ENCODE results near the gene FUT9.

FUT9 gene

DNA sequence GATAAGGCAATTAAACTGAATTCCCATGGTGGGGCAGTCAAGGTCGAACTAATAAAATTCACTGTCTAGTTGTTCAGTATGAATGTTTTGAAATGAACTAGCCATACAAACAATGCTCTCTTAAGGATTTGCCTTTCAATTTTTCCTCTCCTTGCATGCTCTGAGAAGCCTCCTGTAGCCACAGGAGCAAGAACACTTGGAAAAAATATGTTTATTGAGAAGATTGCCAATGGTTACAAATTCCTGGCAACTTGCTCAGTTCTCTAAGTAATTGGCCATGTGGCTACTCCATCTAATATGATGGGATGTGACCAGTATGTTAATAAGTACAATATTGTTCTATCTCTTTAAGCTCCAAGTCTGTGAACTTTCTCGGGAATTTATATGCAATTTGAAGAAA is 49.4 kb downstream of the FUT9 start:
- in situ Hi-C loops (cut with HindIII; ENCODE audit: low sequenced_read_pairs), result no loop called here

DNA sequence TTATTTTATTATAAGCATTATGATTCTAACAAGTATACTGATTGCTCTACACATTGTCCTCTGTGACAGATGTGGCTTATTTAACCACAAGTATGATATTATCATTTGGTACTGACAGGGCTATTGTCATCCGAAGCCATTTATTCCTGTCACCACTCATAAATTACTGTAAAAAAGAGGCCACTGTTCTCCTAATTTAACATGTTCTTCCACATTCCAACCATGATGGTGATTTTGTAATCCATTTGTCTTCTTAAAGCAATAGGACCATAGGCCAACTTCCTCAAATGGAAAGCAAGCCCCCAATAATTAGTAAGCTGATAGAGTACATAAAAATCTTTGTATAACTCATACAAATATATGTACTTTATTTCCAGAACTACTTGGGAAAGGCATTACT is 50.6 kb downstream of the FUT9 start:
- in situ Hi-C loops (cut with HindIII; ENCODE audit: low sequenced_read_pairs), result no loop called here

DNA sequence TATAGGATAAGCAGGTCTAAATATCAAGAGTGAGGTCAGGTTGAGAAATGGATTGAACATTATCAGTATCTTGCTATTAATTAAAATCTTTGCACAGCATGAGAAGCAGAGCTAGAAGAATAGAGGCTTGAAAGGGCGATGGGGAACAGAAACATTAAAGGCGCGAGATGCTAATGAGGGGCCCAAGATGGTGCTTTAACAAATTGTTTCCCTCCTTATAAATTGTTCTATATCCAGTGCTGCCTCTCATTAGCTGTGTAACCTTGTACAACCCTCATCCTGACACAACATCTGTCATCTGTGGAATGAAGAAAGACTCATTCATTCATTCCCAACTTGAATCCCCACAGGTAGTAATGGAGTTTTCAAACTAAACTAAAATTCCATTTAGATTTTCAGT is 57.8 kb downstream of the FUT9 start:
- in situ Hi-C loops (cut with HindIII; ENCODE audit: low sequenced_read_pairs), result no loop called here

DNA sequence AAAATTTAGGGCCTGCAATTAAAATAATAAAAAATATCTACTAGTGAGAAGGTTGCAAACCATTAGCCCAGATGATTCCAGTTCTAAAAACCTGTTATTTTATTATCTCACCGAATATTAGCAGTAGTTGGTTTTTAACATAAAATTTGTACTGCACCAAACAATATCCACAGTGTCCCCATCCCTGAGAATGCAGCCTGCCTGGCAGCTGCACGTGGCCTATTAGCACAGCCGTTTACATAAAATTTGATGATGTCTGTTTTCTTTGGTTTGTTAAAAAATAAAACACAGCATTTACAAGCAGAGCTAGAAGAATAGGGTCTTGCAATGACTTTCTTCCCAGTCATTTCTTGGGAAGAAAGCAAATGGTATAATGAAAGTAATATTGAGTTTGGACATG is 58.2 kb downstream of the FUT9 start:
- in situ Hi-C loops (cut with HindIII; ENCODE audit: low sequenced_read_pairs), result no loop called here

DNA sequence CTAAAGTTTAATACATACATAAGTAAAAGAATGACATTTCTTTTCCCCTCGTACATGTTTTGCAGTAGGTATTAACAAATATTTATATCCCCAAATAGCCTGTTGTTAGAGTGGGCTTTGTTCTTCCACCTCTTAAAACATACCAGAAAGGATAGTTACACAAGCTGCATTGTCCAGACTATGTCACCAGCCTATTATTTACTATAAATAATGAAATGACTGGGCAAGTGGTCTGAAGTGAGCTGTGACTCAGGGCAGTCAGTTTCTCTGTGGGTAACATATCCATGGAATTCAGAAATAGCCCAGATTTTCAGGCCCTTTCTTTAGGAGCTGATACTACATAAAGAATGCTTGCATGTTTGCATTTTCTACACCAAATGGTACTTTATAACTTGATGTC is 60.1 kb downstream of the FUT9 start:
- in situ Hi-C loops (cut with HindIII; ENCODE audit: low sequenced_read_pairs), result no loop called here

- in situ Hi-C loops (cut with HindIII; ENCODE audit: low sequenced_read_pairs), result no loop called here
These were observed 71.0 kb downstream of the FUT9 start for GRCh38 chr6:96086745-96087144.

- in situ Hi-C loops (cut with HindIII; ENCODE audit: low sequenced_read_pairs), result no loop called here
These were observed 73.4 kb downstream of the FUT9 start for GRCh38 chr6:96089173-96089572.

DNA sequence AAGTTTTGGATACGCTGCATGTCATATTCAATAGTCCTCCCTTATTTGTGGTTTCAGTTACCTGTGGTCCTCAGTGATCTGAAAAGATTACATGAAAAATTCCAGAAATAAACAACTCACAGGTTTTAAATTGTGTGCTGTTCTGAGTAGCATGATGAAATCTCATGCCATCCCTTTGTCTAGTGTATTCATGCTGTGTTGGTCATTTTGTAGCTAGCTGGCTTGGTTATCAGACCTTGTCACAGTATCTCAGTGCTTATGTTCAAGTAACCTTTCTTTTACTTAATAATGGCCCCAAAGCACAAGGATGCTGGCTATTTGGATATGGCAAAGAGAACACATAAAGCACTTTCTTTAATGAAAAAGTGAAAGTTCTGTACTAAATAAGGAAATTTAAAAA is 78.3 kb downstream of the FUT9 start:
- in situ Hi-C loops (cut with HindIII; ENCODE audit: low sequenced_read_pairs), result no loop called here

DNA sequence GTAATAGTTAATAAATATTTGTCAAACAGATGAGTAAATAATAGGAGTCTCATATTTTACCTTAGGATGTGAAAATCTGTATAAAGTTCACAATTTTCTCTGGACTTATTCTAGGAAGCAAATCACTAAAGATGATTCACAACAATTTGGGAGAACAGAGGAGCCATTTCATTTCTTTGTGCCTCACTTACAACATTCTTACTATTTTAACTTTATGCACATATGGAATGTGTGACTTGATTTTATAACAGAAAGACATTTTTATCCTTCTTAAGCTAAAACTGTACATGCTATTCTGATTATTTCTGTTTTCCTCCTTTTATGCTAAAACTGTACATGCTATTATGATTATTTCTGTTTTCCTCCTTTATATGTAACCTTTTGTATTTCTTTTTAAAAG is 83.3 kb downstream of the FUT9 start:
- in situ Hi-C loops (cut with HindIII; ENCODE audit: low sequenced_read_pairs), result no loop called here

DNA sequence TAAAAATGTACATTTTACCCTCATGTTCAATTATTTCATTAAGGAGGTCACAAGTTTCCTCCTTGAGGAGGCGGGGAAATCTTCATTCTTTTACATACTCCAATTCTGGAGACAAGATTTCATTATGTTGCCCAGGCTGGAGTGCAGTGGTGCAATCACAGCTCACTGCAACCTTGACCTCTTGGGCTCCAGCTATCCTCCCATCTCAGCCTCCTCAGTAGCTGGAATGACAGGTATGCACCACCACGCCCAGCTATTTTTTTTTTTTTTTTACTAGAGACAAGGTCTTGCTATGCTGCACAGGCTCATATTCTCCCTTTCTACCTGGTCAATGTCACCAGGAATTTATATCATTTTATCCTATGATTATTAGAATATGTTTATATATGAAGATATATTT is 85.8 kb downstream of the FUT9 start:
- in situ Hi-C loops (cut with HindIII; ENCODE audit: low sequenced_read_pairs), result no loop called here

GRCh38 chr6:96104910-96105309 is 89.1 kb downstream of the FUT9 start:
- in situ Hi-C loops (cut with HindIII; ENCODE audit: low sequenced_read_pairs), result no loop called here

DNA sequence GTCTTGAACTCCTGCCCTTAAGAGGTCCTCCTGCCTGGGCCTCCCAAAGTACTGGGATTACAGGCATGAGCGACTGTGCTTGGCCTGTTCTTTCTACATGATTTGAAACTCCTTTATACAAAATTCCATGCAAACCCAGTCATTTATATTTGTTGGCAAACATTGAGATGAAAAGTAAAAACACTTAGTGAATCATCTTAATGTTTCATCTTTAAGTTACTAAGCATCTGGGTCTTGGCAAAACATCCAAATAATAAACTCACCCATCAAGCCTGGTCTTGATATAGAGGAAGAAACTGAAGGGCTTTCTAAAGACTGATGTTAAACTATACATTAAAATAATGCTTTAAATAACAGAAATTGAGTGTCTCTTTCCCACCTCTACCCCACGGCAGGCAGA is 95.1 kb downstream of the FUT9 start:
- in situ Hi-C loops (cut with HindIII; ENCODE audit: low sequenced_read_pairs), result no loop called here

DNA sequence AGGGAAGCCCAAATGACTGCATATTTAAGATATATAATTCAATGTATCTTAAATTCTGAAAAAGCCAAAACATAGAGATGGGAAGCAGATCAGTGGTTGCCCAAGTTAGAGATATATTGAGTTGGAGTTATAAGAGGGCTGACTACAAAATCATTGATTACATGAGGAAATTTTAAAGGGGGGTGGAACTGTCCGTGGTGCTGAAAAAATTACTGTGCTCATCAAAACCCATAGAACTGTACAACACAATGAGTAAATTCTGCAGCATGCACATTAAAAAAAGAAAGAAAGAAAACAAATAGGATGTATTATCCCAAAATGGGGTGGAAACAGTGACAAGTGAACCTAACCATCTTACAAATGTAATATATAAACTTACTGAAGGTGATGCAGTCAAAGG is 100.9 kb downstream of the FUT9 start:
- in situ Hi-C loops (cut with HindIII; ENCODE audit: low sequenced_read_pairs), result no loop called here

DNA sequence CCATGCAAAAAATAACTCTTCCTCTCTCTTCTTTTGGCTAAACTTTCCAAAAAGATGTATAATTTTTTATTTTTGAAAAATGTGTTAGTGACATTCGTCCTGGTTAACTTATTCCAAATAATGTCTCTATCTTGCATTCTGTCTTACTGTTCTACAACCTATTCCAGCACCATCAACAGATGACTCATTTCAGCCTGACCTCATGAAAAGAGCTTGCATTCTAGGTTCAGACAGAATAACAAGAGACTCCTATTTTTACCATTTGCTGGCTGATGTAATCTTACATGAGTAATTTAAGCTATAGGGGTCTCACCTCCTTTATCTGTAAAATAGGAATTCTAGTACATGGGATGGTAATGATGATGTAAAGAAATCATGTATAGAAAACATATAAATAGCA is 109.0 kb downstream of the FUT9 start:
- in situ Hi-C loops (cut with HindIII; ENCODE audit: low sequenced_read_pairs), result no loop called here

- in situ Hi-C loops (cut with HindIII; ENCODE audit: low sequenced_read_pairs), result no loop called here
These were observed 122.6 kb downstream of the FUT9 start for GRCh38 chr6:96138406-96138805.

- in situ Hi-C loops (cut with HindIII; ENCODE audit: low sequenced_read_pairs), result no loop called here
These were observed 126.4 kb downstream of the FUT9 start for GRCh38 chr6:96142142-96142541.

DNA sequence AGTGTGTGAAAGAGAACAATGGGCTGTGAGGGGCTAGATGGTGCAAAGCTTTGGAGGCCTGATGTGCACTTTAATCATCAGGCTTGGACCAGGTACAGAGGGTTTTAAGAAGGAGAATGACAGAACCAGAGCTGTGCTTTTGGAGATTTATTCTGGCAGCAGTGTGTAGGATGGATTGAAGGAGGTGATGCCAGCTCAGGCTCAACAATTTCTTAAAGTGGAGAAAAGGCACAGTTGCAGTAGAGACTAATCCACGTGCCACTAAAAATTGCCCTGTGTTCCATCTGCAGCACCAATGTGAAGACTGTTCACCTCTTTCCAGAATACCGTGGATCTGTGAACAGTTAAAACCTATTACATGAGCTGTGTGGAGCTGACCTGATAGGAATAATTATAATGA is 134.7 kb downstream of the FUT9 start:
- in situ Hi-C loops (cut with HindIII; ENCODE audit: low sequenced_read_pairs), result no loop called here

GRCh38 chr6:96151707-96152106 is 135.9 kb downstream of the FUT9 start:
- in situ Hi-C loops (cut with HindIII; ENCODE audit: low sequenced_read_pairs), result no loop called here

GRCh38 chr6:96152114-96152708 is 136.4 kb downstream of the FUT9 start:
- in situ Hi-C loops (cut with HindIII; ENCODE audit: low sequenced_read_pairs), result no loop called here

DNA sequence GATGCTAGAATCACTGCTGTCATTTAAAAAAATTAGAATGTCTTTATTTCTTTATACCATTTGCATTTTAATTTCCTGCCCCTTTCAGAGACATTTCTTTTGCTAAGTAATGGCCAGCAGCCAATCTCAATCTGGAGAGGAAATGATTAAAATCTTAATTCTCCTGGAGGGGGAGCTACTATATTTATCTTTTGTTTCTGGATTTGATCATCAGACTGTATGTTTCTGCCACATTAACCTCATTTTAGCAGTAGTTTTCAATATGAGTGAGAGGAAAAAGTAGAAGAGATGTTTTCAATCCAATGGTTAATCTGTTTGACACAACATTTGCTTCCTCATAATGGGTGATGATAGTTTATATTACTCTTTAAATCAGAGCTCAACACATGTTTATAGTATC is 138.0 kb downstream of the FUT9 start:
- in situ Hi-C loops (cut with HindIII; ENCODE audit: low sequenced_read_pairs), result no loop called here

DNA sequence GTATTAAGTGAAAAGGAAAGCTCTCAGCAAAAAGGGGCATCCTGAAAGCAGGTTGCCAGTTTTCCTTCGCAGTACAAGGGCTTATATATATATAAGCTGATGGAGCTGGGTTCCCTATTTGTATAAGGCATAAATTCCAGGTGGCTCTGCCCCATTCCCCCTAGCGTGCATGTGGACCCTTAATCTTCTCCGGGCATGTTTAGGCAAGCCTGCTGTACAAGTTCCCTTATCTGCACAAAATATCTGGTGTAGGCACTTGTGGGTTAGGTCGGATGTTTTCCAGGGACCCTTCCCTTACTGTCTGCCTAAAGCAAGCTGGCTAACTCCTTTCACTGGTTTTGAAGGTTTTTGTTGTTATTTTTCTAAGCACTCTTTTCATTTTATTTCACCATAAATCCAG is 140.7 kb downstream of the FUT9 start:
- in situ Hi-C loops (cut with HindIII; ENCODE audit: low sequenced_read_pairs), result no loop called here

DNA sequence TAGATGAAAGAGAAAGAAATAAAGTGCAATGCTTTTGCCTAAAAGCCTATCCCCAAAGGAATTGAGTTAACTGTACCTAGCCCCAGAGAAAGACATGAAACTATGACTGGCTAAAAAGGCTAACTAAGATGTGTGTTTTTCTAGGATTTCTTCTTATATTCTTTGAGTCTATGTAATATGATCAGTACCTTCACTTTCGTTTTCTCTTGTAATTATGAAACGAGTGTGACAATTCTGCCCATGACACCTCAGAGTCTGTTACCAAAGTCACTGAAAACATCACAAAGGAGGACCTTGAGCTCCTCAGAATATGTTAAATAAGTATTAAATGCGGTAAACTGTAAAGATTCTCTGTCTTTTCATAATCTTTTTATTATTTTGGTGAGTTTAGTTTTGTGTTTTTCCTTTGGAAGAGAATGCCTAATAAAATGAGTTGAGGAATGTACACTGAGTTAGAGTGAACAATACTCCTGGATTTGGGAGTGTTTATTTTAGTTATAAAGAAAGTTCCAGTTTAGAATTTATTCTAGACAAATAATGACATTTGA is 141.3 kb downstream of the FUT9 start:
- in situ Hi-C loops (cut with HindIII; ENCODE audit: low sequenced_read_pairs), result no loop called here

DNA sequence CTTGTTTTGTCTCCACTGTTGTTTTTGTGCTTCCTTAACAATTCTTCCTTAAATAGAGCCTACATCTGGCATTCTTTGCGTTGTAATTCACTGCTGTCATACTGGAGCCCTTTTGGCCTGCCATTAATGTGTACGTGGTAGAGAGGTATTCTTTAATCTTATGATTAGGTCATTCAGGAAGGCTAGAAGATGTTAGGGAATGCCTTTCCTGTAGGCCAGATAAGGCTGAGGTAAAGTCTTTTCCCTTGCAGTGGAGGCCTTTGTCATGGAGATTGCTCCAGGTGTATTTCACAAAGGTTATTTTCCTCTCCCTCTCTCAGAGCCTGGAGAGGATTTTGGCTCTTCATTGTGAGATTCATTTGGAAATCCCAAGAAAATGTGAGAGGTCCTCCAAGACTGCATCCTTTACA is 146.9 kb downstream of the FUT9 start:
- in situ Hi-C loops (cut with HindIII; ENCODE audit: low sequenced_read_pairs), result no loop called here

All from endothelial cell of hepatic sinusoid (primary cell).